Measurements from ENCODE around the gene TBR1. TPM values are rescaled to one million over a fixed set of nuclear protein-coding genes. Genes with fewer than 3 reads are reported as not detected.

The TBR1 gene
- not detected in 2 replicates for total RNA-seq (2014; rRNA removed; shearing (Covaris generic))

DNA sequence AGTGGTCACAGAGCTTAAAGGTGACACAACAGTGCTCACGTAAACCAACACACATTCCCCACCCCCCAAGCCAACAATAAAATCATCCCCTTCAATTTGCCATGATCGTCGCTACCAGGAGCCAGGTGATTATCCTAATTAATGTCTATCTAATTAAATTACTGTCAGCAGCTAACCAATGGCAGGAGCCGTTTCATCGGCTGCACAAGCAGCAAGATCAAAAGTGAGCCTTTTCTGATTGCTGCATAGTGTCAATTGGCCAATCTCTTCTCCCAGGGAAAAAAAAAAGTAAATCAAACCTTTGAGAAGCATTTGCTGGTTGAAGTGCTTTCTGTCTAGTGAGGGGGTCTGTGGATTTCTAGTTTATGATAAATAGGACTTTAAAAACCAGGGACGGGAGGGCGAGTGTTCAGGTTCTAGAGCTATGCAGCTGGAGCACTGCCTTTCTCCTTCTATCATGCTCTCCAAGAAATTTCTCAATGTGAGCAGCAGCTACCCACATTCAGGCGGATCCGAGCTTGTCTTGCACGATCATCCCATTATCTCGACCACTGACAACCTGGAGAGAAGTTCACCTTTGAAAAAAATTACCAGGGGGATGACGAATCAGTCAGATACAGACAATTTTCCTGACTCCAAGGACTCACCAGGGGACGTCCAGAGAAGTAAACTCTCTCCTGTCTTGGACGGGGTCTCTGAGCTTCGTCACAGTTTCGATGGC is at the start of gene TBR1:
Gene TBR1 (plus strand): TSS at position 311 of the 721 bp plus-strand sequence. CDS start 114 bp downstream, at position 425.
- no peak for DNase-seq (ENCODE audit: low read depth)

DNA sequence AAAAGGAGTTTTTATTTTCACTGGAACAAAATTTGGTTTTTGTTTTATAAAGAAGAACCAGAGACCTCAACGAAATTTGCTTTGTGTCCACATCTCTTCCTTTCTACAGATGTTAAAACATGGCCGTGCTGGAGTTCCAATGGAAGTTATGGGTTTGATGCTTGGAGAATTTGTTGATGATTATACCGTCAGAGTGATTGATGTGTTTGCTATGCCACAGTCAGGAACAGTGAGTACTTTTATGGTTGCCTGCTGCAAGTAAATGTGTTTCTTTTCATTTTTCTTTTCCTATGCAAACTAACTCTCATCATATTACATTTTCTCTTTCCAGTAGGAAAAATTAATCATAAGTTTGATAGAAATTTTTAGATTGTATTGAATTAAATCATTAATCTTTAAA is 48.4 kb upstream of the TBR1 start:
- peak; percentile 2 for DNase-seq (ENCODE audit: low read depth)

DNA sequence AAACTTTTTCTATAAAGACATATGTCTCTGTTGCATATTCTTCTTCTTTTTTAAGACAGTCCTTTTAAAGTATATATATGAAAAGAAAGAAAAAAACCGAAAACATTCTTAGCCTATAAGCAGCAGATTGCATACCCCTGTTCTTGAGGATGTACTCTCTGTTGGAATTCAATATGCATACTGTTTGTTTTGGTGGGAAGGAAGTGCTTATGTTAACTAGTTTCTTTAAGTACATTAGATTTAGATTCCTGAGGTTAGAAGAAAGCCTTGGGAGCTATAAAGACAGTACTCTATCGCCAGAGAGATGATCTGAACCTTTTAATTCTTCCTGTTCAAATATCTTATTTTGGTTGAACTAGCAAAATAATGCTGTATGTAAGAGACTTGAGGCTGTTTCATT is 46.8 kb upstream of the TBR1 start:
- DNase-seq (ENCODE audit: low read depth): no peak

DNA sequence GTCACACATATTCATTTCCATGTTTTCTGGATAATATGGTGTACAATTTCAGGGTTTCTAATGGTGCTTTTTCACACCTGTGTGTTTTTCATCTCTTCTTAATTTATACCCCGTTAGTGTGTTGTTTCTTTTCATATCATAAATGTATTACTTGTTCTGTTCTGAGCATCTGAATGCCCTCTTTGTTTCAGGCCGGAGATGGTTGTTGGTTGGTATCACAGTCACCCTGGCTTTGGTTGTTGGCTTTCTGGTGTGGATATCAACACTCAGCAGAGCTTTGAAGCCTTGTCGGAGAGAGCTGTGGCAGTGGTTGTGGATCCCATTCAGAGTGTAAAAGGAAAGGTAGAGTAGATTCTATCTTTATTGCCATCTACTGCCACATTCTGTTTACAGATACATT is 45.1 kb upstream of the TBR1 start:
- DNase-seq (ENCODE audit: low read depth): no peak

DNA sequence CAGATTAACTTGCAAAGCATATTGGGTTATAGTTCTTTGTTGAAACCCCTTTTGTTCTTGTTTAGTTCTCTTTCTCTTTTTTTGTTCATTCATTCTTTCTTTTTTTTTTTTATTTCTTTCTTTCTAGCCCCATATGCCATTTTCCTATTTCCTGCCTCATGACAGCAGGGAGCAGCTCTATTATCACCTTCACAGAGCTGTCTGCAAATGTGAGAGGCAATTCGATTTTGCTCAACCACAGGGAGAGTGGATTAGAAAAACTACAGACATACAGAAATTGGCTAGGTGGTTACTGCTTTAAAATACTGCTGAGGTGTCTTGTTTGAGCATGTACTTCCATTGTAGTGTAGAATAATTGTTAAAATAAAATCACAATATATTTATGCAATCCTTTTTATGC is 44.2 kb upstream of the TBR1 start:
- no peak for DNase-seq (ENCODE audit: low read depth)

DNA sequence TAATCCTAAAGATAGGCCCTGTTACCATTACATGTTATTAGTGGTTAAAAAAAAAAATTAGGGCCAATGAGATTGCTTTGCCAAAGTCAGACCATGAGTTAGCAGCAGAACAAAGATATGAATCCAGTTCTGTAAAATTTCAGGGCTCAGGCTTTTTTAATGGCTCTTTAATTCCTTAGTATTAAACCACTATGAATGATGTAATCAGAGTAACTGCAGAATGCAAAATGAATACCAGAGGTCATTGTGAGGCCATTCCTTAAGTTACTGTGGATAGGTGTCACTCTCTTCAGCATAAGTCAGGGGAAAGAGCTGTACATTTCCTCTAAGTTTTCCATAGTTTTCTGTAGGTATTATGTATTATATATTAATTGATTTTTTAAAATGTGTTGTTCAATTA is 42.2 kb upstream of the TBR1 start:
- peak; percentile 43 for DNase-seq (ENCODE audit: low read depth)

DNA sequence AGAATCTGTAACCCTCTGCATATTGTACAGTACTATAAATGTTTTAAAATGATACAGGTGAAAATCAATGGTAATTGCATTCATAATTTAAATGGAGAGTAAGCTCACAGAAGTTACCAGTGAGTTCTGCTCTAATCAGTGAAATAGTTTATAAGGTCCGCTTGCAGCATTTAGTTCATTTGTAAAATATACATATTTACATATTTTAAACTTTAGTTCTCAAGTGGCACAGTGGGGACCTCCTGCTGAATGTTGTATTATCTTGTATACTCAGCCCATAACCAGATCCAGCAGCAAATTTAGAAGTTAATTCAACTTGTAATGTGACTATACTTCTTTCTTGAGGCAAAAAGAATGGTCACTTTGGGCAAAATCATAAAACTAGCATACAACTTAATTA is 41.7 kb upstream of the TBR1 start:
- no peak for DNase-seq (ENCODE audit: low read depth)

DNA sequence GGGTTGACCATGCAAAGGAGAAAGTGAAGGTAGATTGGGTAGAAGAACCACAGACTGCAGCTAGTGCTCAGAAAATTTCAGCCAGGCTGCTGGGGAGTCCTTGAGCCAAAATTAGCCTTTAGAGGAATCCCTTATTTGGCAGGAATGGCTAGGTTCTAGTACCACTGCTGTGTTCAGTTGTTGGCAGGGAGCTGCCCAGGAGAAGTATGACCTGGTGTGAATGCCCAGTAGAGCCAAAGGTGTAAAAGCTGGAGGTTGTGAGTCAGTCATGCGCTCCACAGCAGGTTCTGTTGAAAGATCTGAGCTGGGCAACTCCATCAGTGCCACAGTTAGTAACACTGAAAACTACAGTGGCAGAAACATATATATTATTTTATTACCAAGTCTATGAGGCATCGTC is 36.4 kb upstream of the TBR1 start:
- DNase-seq (ENCODE audit: low read depth): no peak

DNA sequence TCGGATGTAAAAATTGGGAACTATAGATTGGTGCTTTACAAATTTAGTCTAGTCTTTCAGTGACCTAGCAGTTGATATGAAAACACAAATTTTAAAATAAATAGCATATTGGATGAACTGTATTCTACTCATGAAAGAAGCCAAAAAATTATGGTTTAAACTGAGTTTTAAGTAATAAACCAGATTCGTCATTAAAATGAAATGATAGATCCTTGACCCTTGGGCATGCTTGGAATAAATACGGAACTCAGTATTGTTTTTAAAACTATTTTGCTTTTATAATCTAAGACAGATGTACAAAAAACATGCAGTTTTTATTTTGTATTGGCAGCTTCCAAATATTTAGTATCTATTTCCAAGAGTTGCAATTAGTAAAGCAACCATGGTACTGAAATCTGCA is 34.6 kb upstream of the TBR1 start:
- no peak for DNase-seq (ENCODE audit: low read depth)

DNA sequence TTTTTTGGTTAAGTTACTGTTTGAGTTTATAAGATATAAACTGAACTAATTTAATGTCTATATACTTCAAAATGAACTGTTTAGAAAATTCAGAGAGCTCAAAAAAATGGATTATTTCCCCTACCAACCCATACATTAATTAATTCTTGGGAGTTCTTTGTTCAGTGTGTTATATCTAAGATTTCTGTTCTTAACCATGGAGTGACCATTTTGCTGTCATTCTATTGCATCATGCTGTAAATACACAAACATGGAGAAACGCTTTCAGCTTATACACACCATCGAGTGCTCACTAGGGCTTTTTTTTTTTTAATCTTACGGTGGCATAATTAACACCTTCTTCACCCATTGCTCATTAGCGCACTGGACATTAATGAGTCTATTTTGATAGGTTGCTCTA is 33.4 kb upstream of the TBR1 start:
- no peak for DNase-seq (ENCODE audit: low read depth)

DNA sequence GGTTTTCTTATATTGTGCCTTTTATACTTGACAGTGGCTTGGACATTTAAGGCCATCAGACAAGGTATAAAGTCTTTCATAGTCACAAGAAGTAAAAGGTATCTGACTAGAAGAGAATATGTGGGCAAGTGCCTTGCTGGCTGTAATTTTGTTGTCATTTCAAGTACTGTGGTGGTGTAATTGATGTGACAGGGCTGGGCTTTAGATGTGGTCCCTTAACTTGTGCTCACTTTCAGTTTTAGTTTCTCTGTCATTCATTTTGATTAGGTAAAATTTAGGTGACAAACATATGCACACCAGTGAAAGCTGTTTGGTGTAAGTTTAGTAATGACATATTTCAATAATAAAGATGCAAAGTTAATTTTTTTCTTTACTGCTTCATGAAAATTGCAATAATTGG is 31.2 kb upstream of the TBR1 start:
- no peak for DNase-seq (ENCODE audit: low read depth)

DNA sequence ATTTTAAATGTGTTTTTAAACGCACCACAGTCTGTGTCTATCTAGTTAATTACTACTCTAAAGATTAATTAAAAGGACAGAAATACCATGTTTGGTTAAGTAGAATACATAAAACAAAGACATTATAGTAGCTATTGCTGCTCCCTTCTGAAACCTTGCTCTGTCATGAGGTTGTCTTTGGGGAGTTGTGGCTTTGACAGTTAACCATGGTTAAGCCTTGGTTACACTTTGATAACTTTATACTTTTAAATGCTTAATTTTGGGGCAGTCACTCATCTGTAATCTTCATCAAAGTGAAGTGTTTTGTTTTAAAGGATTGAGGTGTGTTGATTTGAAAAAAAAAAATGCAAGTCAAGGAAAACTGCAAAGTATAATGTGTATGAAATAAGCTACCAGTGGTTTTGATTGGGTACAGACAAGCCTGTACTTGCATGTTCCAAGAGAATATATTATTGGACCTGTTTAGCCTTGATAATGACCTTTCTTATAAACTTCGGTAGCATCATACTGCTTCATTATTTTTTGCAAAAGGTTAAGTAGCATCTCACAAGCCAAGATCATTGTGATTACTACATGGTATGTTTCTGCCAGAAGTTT is 29.8 kb upstream of the TBR1 start:
- no peak for DNase-seq (ENCODE audit: low read depth)

DNA sequence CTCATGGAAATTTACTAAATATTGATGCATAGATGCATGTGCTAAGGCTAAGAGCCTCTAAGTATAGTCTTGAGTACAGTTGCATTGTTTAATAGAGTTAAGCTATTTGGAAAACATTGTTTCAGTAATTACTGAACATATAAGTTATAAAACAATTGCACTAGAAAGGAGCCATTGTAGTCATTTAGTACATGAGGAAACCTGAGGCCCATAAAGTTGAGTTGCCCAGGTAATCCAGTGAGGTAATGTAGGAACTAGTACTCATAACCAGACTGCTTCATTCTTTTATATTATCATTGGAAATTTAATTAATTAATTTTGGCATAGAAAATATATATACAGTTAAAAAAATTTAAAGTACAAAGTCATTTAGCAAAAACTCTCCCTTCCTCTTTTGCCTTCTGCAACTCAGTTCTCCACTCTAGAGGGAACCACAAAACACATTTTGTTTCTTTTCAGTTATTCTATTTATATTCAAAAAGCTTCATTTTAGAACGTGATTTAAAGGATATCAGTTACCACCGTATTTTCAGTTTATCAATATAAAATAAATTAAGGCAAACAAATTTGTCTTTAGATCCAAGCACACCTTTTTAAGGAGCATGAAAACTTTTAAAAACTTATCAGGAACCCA is 27.8 kb upstream of the TBR1 start:
- no peak for DNase-seq (ENCODE audit: low read depth)

DNA sequence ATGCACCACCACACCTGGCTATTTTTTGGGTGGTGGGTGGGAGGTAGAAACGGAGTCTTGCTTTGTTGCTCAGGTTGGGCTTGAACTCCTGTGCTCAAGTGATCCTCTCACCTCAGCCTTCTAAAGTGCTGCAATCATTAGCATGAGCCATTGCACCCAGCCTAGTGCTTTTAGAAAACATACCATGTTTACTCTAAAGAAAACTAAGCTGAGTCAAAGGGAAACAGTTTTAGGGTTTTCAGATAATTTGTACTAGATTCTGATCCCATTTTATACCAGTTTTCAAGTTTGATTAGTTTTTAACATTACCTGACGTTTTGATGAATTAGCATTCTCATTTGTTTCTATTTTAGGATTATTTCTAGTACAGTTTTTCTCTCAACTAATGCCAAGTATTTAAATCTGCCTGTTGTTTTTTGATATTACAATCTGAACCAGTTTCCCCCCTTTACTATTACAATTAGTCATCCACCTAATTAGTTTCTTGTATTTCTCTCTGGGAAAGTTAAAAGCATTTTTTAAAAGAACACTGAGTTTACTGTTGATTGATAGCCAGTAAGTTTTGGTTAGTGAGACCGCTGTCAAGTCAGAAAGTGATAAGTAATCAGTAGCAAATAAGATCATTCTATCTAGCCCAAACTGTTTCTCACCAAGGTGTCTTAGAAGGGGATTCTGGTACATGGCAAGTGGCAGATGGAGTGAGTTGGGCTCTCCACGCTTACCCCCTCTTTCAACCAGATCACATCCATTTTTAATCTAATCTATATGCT is 24.2 kb upstream of the TBR1 start:
- no peak for DNase-seq (ENCODE audit: low read depth)

DNA sequence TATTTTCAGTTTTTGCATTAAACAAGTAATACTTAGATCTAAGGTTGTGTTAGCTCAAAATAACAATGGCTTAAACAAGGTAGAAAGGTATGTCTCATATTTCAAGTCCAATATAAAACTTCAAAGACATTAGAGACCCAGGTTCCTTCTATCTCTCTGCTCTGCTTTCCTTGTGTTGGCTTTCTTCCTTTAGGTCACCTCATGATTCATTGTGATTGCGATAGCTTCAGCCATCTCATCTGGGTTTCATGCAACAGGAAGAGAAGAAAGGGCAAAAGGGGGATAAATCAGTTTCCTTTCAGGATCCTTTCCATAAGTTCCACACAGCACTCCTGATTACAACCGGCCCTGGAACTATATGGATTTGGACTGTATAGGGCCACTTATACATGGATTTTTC is 16.0 kb upstream of the TBR1 start:
- no peak for DNase-seq (ENCODE audit: low read depth)

DNA sequence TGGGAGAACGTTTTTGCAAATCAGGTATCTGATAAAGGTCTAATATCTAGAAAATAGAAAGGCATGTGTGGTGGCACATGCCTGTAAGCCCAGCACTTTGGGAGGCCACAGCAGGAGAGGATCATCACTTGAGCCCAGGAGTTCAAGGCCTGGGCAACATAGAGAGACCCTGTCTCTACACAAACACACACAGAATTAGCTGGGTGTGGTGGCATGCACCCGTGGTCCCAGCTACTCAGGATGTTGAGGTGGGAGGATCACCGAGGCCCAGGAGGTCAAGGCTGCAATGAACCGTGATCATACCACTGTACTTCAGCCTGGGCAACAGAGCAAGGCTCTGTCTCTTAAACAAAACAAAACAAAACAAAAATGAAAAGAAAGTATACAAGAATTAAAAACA is 13.8 kb upstream of the TBR1 start:
- no peak for DNase-seq (ENCODE audit: low read depth)

DNA sequence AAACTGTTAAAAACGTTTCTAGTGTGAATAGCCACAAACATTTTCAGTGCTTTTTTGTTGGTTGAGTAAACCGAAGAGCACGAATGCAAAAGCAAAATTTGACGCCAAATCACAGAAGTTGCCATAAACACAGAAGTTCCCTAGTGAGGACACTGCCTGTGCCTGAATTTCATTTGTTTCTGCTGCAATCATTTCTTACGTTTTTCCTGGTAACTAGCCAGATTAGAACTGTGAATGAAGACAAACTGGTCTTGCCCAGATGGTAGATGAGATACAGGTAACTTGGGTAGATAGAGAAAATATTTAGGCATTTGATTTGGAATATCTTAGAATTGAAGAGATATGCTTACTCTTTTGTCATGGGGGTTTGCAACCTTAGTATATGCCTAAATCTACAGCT is 9.8 kb upstream of the TBR1 start:
- no peak for DNase-seq (ENCODE audit: low read depth)

DNA sequence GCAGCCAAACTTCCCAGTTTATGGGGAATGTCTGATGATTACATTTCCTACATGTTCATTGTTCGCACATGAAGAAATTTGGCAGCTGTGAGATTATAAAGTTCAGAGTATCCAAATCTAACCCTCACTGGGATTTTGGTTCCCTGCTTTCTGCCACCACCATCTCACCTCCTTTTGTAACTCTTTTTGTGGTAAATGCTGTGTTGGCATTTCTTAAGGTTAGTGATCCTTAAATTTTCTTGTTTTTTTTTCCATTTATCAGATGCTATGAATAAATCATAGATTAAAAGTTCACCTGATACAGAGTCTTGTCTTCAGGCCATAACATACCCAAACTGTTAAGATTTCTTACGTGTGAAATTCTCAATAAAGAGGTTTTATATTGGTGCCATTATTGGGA is 8.5 kb upstream of the TBR1 start:
- no peak for DNase-seq (ENCODE audit: low read depth)

DNA sequence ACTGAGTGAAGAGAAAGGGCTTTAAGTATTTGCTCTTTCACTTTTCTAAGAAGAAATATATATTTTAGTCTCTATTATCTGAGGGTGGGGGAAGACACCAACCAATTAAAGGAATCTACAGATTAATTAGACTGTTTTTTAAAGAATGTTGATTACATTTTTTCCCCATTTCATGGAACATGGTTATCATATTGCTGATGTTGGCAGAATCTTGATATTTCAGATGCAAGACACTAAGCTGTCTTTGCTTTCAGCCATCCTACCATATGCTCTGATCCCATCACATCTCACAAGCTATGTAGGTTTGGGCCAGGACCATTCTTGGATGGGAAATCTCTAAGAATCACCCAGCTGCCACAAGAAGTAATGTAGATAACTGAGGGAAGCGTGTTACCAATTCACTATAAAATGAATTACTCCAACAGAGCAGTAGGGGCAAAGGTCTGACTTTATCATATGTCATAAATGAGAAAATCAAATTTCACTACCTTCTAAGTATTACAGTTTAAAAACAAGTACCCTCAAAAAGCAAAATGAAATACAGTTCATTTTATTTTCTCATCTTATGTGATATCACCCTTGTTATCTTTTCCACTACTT is 6.7 kb upstream of the TBR1 start:
- no peak for DNase-seq (ENCODE audit: low read depth)

DNA sequence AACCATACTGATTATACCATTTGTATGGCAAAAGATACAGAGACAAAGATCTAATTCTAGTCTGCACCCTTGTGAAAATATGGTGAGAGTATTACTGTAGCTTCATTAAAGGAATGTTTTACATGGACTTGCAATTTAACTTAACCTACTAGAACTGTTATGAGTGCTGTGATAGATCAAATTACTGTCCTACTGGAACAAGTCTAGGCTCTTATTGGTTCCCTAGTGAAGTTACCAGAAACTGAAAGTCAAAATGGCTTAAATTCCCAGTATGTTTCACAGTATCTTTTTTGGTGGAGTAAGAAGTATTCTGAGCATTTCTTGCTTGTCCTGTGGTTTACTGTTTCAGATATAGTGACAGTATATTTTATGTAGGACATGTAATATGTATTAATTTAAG is 3.8 kb upstream of the TBR1 start:
- DNase-seq (ENCODE audit: low read depth): peak; percentile 34

DNA sequence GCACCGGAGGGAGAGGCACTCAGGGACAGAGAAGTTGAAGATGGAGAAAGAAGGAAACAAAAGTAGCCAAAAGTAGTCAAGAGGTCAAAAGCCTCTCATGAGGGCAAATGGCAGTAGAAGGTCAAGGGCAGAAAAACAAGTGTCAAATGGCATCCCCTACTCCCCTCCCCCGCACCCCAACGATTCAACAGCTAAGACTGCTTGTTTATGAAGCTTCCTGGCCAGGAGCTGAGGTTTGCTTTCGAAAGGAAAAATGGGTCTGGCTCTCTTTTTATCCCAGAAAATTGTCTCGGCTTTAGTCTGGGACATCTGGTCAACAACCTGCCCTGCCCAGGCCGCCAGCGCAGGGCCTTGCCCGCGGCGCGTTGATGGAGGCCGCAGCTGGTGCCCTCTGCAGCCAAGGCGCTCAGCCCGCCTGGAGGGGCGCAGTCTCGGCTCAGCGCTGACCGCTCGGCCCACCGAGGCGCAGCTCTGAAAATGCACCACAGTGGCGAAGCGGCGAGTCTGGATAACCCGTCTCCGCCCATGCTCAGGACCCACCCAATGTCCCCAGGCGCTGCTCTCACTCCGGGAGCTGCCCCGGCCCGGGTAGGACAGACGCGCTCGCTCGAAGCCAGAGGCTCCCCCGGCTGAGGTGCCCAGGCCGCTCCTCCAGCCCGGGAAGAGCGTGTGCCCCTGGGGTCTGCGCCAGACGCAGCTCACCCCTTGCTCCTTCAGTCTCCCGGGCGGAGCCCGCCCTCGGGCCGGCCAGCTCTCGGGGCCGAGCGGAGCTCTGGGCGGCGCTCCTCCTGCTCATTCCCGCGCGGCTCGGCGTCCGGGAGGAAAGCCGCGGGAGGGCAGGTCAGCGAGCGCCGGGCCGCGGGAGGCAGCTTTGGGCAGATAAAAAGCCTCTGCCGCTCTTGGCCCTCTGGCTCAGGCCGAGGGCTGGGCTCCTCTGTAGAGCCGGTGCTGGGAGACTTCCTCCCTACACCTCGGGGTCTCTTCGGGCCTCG is 1.8 kb upstream of the TBR1 start:
- DNase-seq (ENCODE audit: low read depth): peak; percentile 63
